KOPT-K1 (cell line): ENCODE data around the gene CCDC102A.

Source experiments
- H3K27ac ChIP-seq: fragments of 200-600 bp; sonication (generic); 2 replicates; pipeline ENCODE4 v1.5.1; 2016; ENCODE audit warnings: antibody characterized with exemption, mild to moderate bottlenecking, low read depth, low read length; ENCODE audit not compliant: poor library complexity, severe bottlenecking
- H3K36me3 ChIP-seq: fragments of 200-600 bp; sonication (generic); 2 replicates; pipeline ENCODE4 v1.5.1; 2017; ENCODE audit warnings: antibody characterized with exemption, mild to moderate bottlenecking, low read length, moderate library complexity; ENCODE audit not compliant: insufficient read depth
- H3K9me3 ChIP-seq: fragments of 200-600 bp; sonication (generic); 2 replicates; pipeline ENCODE4 v1.5.1; 2017; ENCODE audit warnings: antibody characterized with exemption, low read length, mild to moderate bottlenecking; ENCODE audit not compliant: insufficient read depth, poor library complexity, severe bottlenecking

The CCDC102A gene

DNA sequence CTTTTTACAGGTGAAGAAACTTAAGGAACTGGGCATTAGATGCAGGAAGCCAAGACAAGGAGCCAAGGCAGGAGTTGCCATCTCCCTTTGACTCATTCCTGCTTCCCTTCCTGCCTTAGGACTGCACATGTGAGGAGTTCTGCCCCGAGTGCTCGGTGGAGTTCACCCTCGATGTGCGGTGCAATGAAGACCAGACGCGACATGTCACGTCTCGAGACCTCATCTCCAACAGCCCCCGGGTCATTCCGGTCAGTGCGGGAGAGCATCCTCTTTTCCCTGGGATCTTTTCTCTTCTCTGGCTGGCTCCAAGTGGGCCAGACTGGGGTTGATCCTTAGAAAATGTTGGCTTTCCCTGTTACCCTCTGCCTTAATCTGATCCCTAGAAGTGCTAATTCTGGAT lies 67.3 kb downstream of the CCDC102A start:
- no peak overlapping the region for H3K27ac ChIP-seq
- H3K9me3 ChIP-seq: no peaks in the 10 kb centered on the region
- H3K36me3 ChIP-seq: peaks cover 100% of the 10 kb centered on the region

DNA sequence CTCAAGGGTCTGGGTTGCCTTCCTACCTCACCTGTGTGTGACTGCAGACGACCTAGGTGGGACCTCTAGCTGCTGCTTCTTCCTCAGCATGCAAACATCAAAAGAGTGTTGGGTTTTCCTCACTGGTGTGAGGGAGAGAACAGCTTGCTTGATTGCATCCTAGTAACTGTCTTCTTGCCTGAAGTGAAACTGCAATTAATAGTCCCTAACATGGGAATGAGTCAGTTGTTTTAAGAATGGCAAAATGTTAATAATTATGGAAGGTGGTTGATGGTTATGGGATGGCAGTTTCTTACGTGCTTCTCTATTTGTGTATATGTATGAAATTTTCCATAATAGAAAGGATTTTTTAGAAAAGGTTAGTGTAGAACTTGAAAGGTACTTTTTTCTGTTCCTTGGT lies 68.0 kb downstream of the CCDC102A start:
- peaks cover 98% of the 10 kb centered on the region for H3K36me3 ChIP-seq
- H3K27ac ChIP-seq: no peak overlapping the region
- no peaks in the 10 kb centered on the region for H3K9me3 ChIP-seq

DNA sequence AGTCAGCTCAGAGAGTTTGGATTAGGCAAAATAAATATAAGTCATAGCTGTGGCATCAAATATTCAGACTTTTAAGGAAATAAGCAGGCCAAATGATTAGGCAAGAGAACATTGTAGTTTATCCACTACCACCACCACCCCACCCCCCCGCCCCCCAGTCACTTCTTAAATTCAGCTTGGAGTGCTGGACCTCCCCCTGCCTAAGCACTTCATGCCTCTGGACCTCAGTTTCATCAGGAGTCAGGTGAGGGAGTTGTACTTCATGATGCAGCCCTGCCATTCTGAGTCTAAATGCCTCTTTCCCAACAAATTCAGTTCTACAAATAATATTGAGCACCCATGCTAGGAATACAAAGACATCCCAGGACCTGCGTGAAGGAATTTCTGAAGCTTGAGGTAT lies 71.8 kb downstream of the CCDC102A start:
- no peak overlapping the region for H3K27ac ChIP-seq
- H3K36me3 ChIP-seq: peaks cover 80% of the 10 kb centered on the region
- no peaks in the 10 kb centered on the region for H3K9me3 ChIP-seq

DNA sequence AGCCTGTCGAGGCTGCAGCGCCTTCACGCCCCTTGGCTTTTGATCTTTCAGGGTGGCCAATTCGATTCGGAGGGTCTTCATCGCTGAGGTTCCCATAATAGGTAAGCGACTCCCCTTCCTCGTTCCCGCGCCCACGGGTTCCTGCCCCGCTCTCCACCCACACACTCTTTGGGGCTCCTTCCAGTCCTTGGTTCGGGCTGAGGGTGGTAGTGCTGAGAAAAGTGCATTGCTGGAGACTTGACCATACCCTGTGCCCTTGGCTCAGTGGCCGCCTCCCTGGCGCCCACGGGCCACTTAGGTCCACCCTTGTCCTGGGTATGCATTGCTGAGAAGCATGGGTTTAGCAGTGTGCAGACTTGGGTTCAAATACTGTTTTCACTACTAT lies 73.4 kb downstream of the CCDC102A start:
- Histone ChIP-seq H3K9me3 (no peaks in the 10 kb centered on the region), H3K36me3 (peaks cover 78% of the 10 kb centered on the region), H3K27ac (peak overlapping the region; percentile 55)

DNA sequence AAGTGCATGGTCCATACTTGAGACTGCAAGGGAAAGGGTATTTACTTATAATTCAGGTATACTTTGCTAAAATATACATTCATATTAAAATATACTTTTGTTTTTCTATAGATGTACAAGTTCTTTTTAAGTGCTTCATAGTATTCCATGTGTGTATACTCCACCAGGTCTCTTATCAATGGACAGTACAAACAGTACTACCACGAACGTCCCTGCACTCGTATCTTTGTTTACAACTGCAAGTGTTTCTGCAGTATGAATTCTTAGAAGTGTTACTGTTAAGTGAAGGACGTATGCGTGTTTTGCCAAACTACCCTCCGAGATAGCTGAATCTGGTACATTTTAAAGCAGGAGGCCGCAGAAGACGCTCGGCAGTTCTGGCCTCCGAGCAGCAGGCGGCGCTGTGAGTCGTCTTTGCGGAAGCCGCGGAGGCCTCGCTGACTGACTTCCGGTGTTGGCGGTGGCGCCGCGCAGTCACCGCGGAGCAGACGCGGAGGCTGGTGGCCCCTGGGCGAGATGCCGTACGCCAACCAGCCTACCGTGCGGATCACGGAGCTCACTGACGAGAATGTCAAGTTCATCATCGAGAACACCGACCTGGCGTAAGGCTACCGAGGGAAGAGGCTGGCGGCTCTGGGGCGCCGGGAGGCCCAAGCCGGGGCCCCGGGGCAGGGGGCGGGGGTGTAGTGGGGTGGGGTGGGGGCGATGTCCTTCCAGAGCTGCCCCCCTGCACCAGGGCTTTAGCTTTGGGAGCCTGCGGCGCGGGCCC lies 74.0 kb downstream of the CCDC102A start, which contains the start of gene POLR2C:
TSS of gene POLR2C (plus strand) at position 471 of the 769 bp plus-strand sequence. CDS start at position 517, 46 bp downstream.
- peaks cover 78% of the 10 kb centered on the region for H3K36me3 ChIP-seq
- H3K9me3 ChIP-seq: no peaks in the 10 kb centered on the region
- H3K27ac ChIP-seq: peak within 1 kb of the TSS; percentile 55
